ENCODE data around the gene POLR3B.

The POLR3B gene

DNA sequence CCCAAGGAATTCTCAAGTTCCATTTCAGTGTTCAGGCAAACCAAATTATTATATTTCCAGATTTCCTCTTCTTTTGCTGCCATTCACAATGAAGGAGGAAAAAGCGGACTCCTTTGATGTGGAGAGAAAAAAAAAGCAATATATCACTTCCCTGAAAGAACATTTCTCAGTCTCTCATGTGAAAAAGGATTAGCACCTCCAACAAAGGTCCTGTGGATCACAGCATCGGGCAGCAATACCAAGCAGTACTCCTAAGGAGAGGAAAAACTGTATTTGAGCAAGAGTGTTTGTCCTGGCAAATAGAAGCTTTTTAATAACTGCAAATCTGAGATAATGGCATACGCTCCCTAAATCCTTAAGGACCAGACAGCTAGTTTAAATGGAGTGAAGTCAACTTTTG lies 131.3 kb downstream of the POLR3B start:
- TF ChIP-seq ZBTB7A (IDR thresholded peaks at IDR 0.05; ENCODE audit: low read depth) (no peak), TCF12 (IDR thresholded peaks at IDR 0.05; ENCODE audit: low read depth) (no peak), EGR1 (IDR thresholded peaks at IDR 0.05) (no peak), RAD21 (IDR thresholded peaks at IDR 0.05; ENCODE audit: low read depth) (no peak)

DNA sequence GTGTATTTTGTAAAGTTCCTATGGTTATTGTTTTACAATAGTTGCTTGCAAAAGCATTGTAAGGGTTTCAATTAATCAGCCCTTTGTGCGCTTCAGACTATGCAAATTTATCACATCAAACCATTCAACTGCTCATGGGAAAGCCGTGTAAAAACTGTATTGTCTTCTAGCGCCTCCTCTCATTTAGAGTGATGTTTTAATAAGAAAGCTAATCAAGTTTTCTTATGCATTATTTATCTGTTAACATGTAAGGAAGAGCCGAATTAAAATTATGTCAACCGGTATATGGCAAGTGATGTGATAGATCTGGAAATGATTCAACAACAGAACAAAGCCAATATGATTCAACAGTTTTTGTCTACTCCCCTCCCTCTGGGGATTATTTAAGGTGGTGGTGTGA lies 132.7 kb downstream of the POLR3B start:
- TF ChIP-seq CREB1 (IDR thresholded peaks at IDR 0.05; ENCODE audit: low read depth) (no peak), RAD21 (IDR thresholded peaks at IDR 0.05; ENCODE audit: low read depth) (no peak), EP300 (IDR thresholded peaks at IDR 0.05; ENCODE audit: borderline replicate concordance) (no peak), CEBPB (IDR thresholded peaks at IDR 0.05) (no peak), ZBTB7A (IDR thresholded peaks at IDR 0.05; ENCODE audit: low read depth) (no peak), TEAD4 (IDR thresholded peaks at IDR 0.05) (no peak), TCF12 (IDR thresholded peaks at IDR 0.05; ENCODE audit: low read depth) (no peak), NFIC (IDR thresholded peaks at IDR 0.05) (no peak)
- TF ChIP-seq, protein P1, sequence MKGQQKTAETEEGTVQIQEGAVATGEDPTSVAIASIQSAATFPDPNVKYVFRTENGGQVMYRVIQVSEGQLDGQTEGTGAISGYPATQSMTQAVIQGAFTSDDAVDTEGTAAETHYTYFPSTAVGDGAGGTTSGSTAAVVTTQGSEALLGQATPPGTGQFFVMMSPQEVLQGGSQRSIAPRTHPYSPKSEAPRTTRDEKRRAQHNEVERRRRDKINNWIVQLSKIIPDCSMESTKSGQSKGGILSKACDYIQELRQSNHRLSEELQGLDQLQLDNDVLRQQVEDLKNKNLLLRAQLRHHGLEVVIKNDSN (IDR thresholded peaks at IDR 0.05) = no peak

DNA sequence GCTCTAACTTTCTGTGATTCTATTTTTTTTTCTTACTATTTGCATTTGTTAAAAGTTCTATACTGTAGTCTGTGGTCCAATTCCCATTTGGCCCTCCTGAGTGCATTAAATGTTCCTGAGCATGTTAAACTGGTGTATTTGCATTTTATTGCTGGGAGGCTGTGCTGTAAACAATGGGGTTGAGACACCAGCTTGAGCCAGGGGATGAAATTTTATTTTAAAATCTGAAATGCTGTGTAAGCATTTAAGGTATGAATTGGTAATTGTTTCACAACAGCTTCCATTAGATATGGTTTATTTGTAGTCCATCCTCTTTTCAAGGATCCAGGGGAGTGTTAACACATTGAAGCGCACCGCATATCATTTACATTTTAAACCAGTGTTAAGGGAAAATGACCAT lies 135.3 kb downstream of the POLR3B start:
- TF ChIP-seq EP300 (IDR thresholded peaks at IDR 0.05; ENCODE audit: borderline replicate concordance) = no peak
- no peak for TF ChIP-seq NFIC (IDR thresholded peaks at IDR 0.05)
- TF ChIP-seq FOXM1 (IDR thresholded peaks at IDR 0.05; ENCODE audit: borderline replicate concordance, low read depth) = no peak
- no peak for TF ChIP-seq EGR1 (IDR thresholded peaks at IDR 0.05)
- TF ChIP-seq, protein P1 (IDR thresholded peaks at IDR 0.05) = no peak
- TF ChIP-seq CEBPB (IDR thresholded peaks at IDR 0.05) = no peak
- TF ChIP-seq, protein P2, sequence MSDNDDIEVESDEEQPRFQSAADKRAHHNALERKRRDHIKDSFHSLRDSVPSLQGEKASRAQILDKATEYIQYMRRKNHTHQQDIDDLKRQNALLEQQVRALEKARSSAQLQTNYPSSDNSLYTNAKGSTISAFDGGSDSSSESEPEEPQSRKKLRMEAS (IDR thresholded peaks at IDR 0.05) = no peak
- TF ChIP-seq CREB1 (IDR thresholded peaks at IDR 0.05; ENCODE audit: low read depth) = no peak

DNA sequence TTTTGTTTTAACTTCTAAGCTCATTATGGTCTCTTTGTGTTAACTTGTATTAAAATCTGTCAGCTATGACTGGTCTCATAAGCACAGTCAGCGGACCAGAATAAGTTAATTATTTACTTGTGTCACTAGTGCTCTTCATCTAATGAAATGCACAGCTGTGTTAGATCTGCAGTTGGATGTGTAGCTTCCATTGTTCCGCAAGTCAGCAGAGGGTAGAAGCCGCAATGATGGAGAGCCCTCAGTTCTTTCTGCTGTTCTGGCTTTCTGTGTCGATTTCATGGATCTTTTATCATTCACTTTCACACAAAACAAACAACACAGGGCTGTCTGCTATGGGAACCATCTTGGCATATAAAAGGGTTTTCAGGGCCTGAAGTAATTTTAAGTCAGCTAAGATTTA lies 136.0 kb downstream of the POLR3B start:
- TF ChIP-seq ZBTB7A (IDR thresholded peaks at IDR 0.05; ENCODE audit: low read depth) = no peak
- no peak for TF ChIP-seq TEAD4 (IDR thresholded peaks at IDR 0.05)
- TF ChIP-seq NFIC (IDR thresholded peaks at IDR 0.05) = no peak
- no peak for TF ChIP-seq FOXM1 (IDR thresholded peaks at IDR 0.05; ENCODE audit: borderline replicate concordance, low read depth)
- TF ChIP-seq, protein P3, sequence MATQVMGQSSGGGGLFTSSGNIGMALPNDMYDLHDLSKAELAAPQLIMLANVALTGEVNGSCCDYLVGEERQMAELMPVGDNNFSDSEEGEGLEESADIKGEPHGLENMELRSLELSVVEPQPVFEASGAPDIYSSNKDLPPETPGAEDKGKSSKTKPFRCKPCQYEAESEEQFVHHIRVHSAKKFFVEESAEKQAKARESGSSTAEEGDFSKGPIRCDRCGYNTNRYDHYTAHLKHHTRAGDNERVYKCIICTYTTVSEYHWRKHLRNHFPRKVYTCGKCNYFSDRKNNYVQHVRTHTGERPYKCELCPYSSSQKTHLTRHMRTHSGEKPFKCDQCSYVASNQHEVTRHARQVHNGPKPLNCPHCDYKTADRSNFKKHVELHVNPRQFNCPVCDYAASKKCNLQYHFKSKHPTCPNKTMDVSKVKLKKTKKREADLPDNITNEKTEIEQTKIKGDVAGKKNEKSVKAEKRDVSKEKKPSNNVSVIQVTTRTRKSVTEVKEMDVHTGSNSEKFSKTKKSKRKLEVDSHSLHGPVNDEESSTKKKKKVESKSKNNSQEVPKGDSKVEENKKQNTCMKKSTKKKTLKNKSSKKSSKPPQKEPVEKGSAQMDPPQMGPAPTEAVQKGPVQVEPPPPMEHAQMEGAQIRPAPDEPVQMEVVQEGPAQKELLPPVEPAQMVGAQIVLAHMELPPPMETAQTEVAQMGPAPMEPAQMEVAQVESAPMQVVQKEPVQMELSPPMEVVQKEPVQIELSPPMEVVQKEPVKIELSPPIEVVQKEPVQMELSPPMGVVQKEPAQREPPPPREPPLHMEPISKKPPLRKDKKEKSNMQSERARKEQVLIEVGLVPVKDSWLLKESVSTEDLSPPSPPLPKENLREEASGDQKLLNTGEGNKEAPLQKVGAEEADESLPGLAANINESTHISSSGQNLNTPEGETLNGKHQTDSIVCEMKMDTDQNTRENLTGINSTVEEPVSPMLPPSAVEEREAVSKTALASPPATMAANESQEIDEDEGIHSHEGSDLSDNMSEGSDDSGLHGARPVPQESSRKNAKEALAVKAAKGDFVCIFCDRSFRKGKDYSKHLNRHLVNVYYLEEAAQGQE (IDR thresholded peaks at IDR 0.05; ENCODE audit: low read depth) = no peak
- TF ChIP-seq TAF1 (IDR thresholded peaks at IDR 0.05; ENCODE audit: low read depth) = no peak
- no peak for TF ChIP-seq TCF12 (IDR thresholded peaks at IDR 0.05; ENCODE audit: low read depth)
- no peak for TF ChIP-seq CEBPB (IDR thresholded peaks at IDR 0.05)
- TF ChIP-seq EGR1 (IDR thresholded peaks at IDR 0.05) = no peak
- TF ChIP-seq, protein P2 (IDR thresholded peaks at IDR 0.05) = no peak
- TF ChIP-seq CREB1 (IDR thresholded peaks at IDR 0.05; ENCODE audit: low read depth) = no peak
- TF ChIP-seq, protein P1 (IDR thresholded peaks at IDR 0.05) = no peak

DNA sequence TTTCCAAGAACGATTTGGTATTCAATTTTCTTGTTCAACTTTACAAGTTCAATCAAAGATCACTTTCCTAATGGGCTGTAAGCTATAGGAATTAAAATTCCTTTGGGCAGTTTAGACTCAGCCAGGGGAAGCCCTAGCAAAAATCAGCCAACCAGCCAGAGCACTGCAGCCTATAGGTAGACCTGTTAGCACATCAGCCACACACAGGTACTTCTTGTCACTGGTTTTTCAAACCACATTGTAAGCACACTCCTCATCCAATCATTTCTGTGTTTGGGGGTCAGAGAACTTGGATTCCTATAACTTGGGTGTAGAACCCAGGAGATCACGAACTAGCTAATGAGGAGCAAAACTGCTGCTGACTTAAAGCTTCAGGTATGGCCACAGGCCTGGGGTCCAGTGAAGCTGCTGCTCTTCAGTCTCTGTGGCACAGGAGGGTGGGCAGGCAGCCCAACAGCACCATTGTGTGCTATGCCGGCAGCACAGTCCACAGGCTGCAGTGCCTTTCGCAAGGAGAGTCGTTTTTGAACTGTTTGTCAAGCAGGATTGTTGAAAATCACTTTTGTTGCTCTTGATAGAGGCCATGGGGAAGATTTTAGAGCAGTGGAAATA lies 137.9 kb downstream of the POLR3B start:
- TF ChIP-seq YY1 (IDR thresholded peaks at IDR 0.05; ENCODE audit: low read depth) (no peak), FOXM1 (IDR thresholded peaks at IDR 0.05; ENCODE audit: borderline replicate concordance, low read depth) (no peak), EP300 (IDR thresholded peaks at IDR 0.05; ENCODE audit: borderline replicate concordance) (no peak), ZBTB7A (IDR thresholded peaks at IDR 0.05; ENCODE audit: low read depth) (no peak), TAF1 (IDR thresholded peaks at IDR 0.05; ENCODE audit: low read depth) (no peak)

DNA sequence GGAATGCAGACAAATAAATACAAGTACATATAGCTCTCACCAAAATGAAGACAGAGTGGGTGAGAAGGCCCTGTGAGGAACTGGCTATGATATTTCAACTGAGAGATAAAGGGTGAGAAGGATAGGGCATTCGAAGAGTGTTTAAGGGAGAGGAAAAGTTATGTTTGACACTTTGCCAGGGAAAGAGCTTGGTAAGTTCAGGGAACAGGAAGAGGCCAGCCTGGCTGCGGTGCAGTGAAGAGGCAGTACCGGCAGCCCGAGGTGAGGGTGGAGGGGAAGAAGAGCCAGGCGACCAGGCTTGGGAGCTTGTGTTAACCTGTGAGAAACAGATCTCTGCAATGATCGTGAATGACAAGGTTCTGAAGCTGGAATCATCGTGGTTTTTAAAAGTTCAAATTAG lies 140.5 kb downstream of the POLR3B start:
- no peak for TF ChIP-seq EGR1 (IDR thresholded peaks at IDR 0.05)
- TF ChIP-seq, protein P2 (IDR thresholded peaks at IDR 0.05) = no peak
- TF ChIP-seq YY1 (IDR thresholded peaks at IDR 0.05; ENCODE audit: low read depth) = no peak
- TF ChIP-seq, protein P1 (IDR thresholded peaks at IDR 0.05) = no peak

DNA sequence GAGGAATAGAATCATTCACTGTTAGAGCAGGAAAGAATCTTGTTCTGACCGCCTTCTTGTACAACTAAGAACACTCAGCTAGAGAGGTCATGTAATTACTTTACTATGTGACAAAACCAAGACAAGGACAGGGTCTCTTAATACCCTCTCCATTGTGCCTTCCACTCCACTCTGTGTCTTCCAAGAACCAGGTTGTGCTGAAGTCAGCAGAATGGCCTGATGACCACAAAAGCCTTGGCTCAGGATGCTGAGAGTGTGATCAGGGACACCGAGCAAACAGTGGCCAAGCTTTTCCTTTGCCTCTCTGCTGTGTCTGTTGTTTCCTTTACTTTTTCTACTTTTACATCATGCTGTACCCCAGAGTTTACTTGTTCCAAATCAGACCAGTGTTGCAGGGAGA lies 142.1 kb downstream of the POLR3B start:
- no peak for TF ChIP-seq NFIC (IDR thresholded peaks at IDR 0.05)
- TF ChIP-seq, protein P2 (IDR thresholded peaks at IDR 0.05) = no peak
